ENCODE measurements around the gene CTCF. TPM values are rescaled to one million over a fixed set of nuclear protein-coding genes. Genes with fewer than 3 reads are reported as not detected.

The CTCF gene
- total RNA-seq, 4 donors from 2014 or later, result 24.2 to 42.9 (median 28.2) TPM

DNA sequence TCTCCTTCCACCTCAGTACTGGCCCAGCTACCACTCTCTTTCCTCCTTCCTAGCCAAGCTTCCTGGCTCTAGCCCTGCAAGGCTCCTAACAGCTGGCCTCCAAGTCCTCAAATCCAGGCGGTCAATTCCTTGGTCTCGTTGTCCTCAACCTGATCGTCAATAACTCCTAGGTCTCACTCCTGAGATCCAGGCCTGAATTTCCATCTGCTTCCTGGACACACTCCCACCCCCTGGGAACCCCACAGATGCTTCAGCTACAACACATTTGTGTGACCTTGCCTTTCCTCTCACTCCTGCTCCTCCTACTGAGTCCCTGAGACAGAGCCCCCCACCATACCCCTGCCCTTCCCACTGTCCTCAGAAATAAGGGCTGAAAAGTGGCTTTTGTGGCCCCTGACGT is 101.9 kb downstream of the CTCF start:
- no peak for ATAC-seq (ENCODE audit: low FRiP score)
- TF ChIP-seq CTCF (IDR thresholded peaks at IDR 0.05), result no peak

DNA sequence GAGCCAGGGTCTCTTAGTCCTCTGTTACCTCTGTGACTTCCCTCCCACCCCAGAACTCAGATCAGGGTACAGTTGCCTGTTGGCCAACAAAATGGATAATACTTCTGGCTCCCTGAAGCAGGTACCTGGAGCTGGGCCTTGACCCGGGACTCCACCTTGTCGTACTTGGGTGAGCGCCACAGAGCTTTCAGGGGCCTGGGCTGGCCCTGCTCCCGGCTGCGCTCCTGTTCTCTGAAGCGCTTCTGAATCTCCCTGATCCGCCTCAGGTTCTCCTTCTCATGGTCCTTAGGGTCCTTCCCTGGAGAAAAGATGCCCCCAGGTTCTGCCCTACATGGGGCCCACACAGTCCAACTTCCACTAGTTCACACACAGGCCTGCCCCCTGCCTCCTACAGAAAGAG is 102.5 kb downstream of the CTCF start:
- DNase-seq (ENCODE audit: low spot score) (no peak), ATAC-seq (ENCODE audit: low FRiP score) (no peak)
- TF ChIP-seq CTCF (IDR thresholded peaks at IDR 0.05), result no peak

More for the DNA sequence above, 101.9 kb downstream of the CTCF start:
- no peak for DNase-seq (ENCODE audit: low spot score)

GRCh38 chr16:67665598-67665997 is 103.3 kb downstream of the CTCF start:
- no peak for TF ChIP-seq CTCF (IDR thresholded peaks at IDR 0.05)
- ATAC-seq (ENCODE audit: low FRiP score), result no peak
- no peak for DNase-seq (ENCODE audit: low spot score)

DNA sequence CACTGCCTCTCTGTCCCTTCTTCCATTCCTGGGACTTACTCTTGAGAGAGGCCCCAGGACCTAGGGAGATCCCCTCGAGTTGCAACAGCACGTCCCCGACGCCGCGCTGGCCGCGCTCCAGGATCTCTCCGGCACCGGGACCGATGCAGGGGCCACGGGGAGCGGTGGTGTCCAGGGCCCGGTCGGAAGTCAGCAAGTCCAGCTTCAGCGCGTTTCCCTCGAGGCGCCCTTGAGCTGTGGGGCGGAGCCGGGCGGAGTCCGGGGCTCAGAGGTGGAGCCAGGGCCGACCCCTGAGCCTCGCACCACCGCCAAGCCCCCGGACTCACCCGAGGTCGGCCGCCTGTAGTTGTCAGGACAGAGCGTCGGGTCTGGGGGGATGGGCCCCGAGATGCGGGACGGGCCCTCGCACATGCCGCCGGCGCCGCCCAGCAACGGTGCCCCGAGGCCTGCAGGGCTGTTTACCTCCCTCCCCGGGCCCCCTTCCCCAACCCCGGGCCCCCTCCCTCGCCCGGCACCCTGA is 103.8 kb downstream of the CTCF start:
- DNase-seq (ENCODE audit: low spot score), result no peak
- no peak for TF ChIP-seq CTCF (IDR thresholded peaks at IDR 0.05)
- no peak for ATAC-seq (ENCODE audit: low FRiP score)

DNA sequence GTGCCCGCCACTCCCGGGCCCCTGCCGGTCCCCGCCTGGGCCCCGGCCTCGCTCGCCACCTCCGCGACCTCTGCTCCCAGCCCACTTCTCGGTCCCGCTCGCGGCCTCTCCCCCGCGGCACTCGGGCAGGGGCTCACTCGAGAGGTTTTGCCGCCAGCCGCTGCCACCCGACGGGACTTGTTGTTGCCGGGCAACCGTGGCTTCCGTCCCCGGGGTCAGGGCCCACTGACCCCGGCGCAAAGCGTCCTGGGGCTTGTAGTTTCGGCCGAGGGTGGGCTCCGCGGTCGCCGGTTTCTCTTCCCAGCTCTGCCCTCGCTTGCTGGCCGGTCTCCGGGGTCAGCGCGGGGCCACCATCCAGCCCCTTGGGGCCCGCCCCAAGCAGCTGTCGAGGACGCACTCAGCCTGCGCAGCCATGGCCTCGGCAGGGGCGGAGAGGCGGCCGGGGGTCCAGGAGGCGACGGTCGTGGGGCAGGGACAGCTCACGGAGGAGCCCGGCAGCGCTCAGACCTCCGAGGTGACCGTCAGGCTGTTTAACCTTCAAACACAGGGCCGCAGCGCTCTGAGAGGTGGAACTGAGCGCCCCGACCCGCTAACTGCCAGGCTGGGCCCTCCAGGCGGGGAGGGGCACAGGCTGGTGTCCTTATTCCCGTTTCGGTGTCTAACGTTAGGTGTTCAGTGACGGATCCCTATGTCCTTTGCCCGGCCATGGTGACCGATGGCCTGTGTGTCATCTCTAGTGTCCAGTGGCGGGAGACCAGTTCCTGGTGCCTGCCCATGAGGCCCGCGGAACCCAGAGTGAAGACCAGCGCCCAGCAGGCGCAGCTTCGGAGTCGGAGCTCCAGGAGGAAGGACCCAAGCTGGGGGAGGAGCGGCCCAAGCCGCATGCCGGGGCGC is 104.5 kb downstream of the CTCF start, which contains the start of the genes C16orf86 and ENKD1:
Gene C16orf86 (plus strand): TSS at position 256 of the 894 bp plus-strand sequence. CDS start 157 bp downstream, at position 413.
Gene ENKD1 (minus strand): TSS at position 192 of the 894 bp plus-strand sequence. CDS start 308 bp downstream, outside the sequence.
- TF ChIP-seq CTCF (IDR thresholded peaks at IDR 0.05), result no peak
- DNase-seq (ENCODE audit: low spot score) (no peak), ATAC-seq (ENCODE audit: low FRiP score) (peak; percentile 49)

DNA sequence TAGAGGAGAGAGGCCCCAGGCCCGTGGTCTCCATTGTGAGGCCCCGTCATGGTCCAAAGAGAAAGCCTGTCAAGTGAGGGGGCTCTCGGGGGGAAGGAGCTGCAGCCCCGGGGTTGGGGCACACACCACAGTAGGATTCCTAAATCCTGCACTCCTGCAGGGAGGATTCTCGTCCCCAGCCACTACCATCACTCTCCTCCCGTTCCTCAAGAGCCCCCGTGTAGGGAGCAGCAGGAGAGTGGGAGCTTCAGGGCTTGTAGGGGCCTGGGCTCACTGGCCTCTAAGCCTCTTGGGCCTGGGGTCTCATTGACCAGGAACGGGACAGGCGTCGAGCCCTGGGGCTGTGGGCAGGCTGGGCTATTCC is 105.1 kb downstream of the CTCF start:
- peak; percentile 2 for ATAC-seq (ENCODE audit: low FRiP score)
- TF ChIP-seq CTCF (IDR thresholded peaks at IDR 0.05), result no peak
- DNase-seq (ENCODE audit: low spot score), result no peak
